NOMO-1 (cell line): ENCODE measurements around the gene PIK3CD.

Source experiments
- DNase-seq, 2 experiments: peaks; one replicate each; lab custom pipeline; 2025; ENCODE audit not compliant: unreplicated experiment in 2 of 2; lab: John Stamatoyannopoulos, UW

Gene PIK3CD

DNA sequence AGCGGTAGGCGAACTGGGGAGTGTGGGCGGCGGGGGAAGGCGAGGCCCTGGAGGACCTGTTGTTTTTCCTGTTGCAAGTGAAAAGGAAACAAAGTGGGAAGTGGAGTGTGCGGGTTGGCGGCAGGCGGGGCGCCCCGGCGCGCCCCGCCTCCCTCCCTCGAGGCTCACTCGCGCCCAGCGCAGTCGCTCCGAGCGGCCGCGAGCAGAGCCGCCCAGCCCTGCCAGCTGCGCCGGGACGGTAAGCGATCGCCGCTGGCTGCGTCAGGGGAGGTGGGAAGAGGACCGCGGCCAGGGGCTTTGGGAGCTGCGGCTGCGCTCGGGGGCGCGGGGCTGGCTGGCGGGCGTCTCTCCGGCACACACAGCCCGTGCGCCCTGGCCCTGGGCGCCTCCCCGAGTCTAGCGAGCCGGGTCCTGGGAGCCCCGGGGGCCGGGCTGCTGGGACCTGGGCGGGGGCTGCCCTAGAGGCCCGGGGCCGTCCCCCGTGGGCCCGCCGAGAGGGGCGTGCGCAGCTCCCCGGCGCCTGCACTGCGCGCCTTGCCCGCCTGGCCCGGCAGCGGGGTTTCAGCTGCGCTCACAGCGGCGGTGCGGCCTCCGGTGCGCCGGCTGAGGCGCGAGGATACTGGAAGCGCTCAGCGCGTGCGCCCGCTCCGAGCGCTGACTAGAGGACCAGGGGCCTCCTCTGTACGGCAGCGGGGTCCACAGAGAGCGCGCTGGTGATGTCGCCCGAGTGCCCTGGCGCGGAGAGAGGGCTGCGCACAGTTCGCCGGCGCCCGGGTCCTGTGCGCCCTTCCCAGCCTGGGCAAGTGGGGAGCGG lies at the start of gene PIK3CD:
TSS of gene PIK3CD (plus strand) at position 167 of the 814 bp plus-strand sequence. CDS start 58,725 bp downstream, outside the sequence.
- DNase-seq, result peak; percentile 41 to 76

- DNase-seq, result no peak
Measured at GRCh38 chr1:9601942-9602793, 49.4 kb upstream of the PIK3CD start.

GRCh38 chr1:9602794-9603167 lies 48.8 kb upstream of the PIK3CD start:
- no peak for DNase-seq

DNA sequence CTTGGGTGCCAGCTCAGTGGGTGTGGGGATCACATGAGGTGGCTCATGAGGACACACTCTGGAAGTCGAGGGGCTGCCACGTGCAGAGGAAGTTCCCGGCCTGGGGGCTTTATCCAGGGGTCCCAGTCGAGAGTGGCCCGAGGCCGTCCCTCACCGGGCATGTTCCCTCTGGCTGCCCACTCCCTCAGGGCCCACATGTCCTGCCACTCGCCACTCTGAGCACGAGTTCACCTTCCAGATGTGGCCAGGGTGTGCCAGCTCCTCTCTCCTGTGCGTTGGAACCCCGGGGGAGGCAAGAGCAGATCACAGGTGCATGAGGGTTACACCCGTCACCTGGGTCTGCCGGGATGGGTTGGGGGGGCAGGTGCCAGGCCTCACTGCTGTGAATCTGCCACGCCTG lies 48.2 kb upstream of the PIK3CD start:
- no peak for DNase-seq

- DNase-seq, result no peak
Measured at GRCh38 chr1:9603766-9604753, 47.5 kb upstream of the PIK3CD start.

DNA sequence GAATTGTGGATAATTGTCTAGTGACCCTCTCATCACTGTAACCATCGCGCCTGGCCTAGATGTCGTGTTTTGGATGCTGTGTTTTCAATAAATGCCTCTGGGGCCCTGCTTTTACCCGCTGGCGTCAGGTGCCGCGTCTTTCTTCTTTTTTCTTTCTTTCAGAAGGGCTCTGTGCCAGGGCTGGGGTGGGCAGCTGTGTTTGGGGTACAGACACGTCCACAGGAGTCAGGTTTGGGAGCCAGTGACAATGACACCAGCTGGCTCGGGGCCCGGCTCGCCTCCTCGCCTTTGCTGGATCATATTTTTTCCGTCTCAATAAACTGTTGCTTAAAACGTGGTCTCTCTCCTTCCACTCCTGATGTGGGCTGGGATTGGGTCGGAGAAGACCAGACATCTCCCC lies 46.7 kb upstream of the PIK3CD start:
- no peak for DNase-seq

GRCh38 chr1:9605946-9606455 lies 45.5 kb upstream of the PIK3CD start:
- no peak for DNase-seq

DNA sequence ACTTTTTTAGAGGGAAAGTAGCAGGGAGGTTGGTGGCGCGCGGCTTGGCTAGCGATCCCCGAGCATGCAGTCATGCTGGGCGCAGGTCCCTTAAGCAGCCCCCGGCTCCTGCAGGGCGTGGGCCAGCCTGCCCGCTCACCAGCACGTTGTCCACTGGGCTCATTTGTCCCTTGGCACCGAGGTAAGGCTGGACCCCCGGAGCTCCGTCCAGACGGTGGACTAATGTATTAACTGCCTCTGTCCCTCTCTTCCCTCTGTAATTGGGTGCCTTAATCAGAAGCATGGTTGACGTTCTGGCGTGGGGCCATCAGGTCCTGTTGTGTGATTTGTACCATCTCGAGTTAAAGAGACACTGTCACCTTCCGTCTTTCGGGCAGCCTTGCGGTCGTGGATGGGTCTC lies 45.1 kb upstream of the PIK3CD start:
- no peak for DNase-seq

GRCh38 chr1:9606948-9607347 lies 44.6 kb upstream of the PIK3CD start:
- DNase-seq, result no peak

DNA sequence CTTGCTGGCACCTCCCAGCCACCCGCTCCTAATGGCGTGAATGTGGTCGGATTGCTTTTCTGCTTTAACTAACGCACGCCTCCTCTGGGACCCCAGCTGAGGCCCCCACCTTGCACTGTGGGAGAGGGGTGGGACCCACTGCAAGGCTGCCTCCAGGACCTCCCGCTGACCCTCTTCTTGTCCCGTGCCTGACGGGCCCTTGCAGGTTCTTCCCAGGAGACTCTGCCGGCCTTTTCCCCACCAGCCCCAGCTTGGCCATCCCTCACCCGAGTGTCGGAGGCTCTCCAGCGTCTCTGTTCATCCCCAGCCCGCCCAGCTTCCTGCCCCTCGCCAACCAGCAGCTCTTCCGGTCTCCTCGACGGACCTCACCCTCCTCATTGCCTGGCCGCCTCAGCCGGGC lies 44.2 kb upstream of the PIK3CD start:
- no peak for DNase-seq

DNA sequence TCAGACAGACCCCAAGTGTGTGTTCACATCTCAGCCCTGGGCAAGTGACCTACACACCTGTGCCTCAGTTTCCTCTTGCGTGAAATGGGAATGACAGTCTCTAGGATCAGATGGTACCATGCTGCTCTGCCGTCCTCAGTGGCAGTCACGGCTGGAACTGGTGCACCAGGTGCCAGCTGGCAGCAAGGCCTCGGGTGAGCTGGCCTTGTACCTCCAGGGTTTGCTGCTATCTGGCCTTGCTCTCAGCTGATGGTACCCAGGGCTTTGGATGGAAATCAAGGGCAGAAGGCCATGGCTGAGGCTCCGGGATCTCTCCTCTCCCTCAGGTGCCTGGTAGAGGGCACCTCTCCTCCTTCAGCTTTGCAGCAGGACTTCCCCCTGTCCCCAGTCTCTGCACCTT lies 41.5 kb upstream of the PIK3CD start:
- no peak for DNase-seq

- no peak for DNase-seq
Measured at GRCh38 chr1:9610548-9610947, 41.0 kb upstream of the PIK3CD start.

- DNase-seq, result no peak
Measured at GRCh38 chr1:9611716-9612115, 39.8 kb upstream of the PIK3CD start.

DNA sequence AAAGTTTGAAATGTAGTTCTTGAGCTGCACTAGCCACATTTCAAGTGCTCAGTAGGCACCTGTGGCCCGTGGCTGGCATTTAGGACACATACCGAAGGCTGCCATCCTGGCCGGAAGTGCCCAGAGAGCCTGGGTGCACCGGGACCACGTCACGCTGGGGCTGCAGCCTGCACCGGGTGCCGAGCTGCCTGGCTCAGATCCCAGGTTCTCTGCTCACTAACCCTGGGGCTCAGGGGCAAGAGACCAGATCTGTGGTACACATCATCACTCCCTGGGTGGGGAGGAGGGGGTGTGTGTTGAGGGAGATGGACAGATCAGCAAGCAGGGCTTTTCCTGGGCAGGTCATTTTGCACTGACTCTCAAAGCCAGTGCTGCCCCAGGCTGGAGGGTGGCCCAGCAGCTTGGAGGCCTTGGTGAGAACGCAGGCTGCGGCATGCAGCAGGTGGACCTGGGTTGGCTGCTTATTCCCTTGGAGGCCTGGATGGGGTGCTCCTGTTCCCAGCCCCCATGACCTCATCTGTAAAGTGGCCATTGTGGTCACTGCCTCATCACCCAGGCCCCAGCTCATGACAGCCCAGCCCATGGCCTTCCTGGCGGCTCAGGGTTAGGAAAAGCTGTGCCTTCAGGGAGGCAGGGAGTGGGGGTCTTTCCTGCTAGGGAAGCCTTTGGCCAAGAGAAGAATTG lies 39.2 kb upstream of the PIK3CD start:
- DNase-seq, result no peak

- no peak for DNase-seq
Measured at GRCh38 chr1:9612871-9613624, 38.5 kb upstream of the PIK3CD start.

DNA sequence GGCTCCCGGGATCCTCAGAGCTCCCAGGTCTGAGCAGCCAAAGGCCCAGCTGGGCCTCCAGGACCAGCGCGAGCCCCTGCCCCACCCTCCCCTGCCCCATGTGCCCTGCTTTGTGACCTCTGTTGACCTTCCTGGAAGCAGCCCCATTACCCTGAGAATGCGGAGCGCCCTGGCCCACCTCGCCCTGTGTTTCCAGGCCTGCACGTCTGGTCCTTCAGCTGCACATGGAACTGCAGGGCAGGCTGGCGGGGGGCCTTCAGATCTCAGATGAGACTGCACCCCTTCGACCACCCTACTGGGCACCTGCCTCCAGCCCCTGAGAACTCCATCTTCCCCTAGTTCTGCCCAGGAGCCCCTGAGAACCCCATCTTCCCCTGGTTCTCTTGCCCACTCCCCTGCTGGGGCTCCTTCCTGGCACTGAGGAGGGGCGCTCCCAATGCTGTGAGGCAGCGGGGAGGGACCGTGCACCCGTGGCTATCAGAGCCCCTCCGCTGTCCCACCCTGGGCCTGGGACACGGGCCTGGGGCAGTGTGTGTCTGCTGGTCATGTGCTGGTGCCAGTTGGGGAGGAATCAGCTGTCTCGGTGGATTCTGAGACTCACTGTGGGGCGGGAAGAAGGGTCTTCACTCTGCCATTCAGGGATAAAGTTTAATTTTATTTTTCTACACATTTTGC lies 37.8 kb upstream of the PIK3CD start:
- DNase-seq, result no peak

GRCh38 chr1:9615316-9616063 lies 36.0 kb upstream of the PIK3CD start:
- DNase-seq, result peak in 1 of 2 experiments; percentile 37
